ENCODE measurements around the gene DHRS2.
"Not testable (repeated sequence)": the region's sequence is repeated elsewhere in the genome, so short reads cannot be mapped to it uniquely, and the experiment has no call there.

Gene DHRS2

DNA sequence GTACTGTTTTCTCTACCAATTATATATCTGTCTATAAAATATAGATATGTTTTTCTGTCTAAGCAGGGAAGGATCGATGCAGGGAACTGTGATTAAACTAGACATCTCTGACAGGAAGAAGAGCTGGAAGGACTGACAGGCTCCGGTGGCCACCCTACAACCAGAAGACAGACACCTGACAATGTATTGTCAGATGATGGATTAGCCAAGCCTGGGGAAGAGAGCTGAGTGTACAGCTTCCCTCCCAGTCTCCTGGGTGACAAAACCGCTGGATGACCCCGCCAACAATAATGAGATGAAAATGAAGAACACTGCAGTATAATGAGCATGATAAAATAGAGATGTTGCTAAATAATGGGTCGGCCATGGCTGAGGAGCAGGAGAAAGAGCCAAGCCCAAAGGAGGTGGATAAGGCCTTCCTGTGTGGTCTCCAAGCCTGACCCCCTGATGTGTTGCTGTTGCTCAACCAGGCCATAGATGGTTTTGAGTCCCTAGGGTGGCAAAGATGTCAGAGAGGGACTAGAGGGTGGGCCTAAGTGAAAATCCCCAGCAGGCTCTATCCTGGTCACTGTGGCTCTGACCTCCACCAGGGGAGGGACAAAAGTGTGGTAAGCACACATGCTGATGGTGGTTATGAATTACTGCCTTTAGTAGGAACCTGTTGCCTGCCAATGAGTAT is 28.2 kb downstream of the DHRS2 start:
- Mint-ChIP-seq H3K27me3 (ENCODE audit: low read depth) (no peaks in the 10 kb centered on the region), H3K9me3 (no peaks in the 10 kb centered on the region), H3K36me3 (ENCODE audit: low read depth) (no peaks in the 10 kb centered on the region), H3K4me1 (ENCODE audit: low read depth) (no peaks in the 10 kb centered on the region), H3K4me3 (no peak overlapping the region), H3K27ac (no peak overlapping the region)

DNA sequence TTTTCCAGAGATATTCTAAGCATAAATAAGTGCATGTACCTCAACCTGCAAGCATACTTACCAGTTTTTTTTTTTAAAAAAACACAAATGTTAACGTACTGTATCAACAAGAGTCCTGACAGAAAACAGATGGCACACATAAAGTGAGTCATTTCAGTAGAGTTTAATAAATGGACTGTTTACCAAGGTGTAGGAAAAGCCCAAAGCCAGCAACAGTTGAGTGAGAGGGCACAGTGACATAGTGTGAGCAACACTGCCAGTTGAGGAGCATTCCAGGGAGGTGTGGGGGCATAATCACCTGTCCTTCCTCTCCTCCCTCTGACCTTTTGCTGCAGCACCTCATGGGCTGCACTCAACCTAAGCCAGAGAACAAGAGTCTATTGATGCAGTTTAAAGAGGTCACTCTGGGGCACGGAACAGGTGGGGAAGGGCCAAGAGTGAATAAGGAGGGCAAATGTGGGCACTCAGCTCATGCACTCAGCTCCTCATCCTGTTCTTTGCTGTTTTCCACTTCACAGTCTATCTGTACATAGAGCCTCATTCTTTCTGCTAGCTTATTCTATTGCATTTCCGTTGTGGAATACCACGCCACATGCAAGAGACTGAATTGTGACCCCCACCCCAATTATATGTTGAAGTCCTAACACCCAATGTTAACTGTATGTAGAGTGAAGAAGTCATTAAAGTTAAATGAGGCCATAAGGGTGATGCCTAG is 29.3 kb downstream of the DHRS2 start:
- H3K27me3 Mint-ChIP-seq (ENCODE audit: low read depth): no peaks in the 10 kb centered on the region
- no peaks in the 10 kb centered on the region for H3K4me1 Mint-ChIP-seq (ENCODE audit: low read depth)
- no peak overlapping the region for H3K27ac Mint-ChIP-seq

DNA sequence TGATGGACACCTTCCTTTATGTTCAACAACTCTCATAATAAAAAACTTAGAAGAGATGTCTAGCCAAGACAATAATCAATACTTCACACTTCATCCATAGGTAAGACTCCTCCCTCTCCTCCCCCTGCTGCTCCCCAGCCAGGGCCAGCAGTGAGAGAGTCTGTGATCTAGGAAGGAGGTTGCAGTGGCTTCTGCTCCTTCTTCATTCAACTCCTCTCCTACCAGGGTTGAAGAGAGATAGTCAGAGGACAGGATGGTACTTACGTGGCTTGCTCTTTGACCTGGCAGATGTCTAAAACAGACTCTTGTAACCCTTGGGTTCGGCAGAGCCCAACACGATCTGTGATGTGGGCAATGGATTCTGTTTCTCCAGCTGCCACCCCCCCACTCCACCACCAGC is 31.0 kb downstream of the DHRS2 start:
- Mint-ChIP-seq H3K27ac (no peak overlapping the region), H3K4me3 (no peak overlapping the region), H3K27me3 (ENCODE audit: low read depth) (no peaks in the 10 kb centered on the region), H3K9me3 (no peaks in the 10 kb centered on the region), H3K4me1 (ENCODE audit: low read depth) (no peaks in the 10 kb centered on the region), H3K36me3 (ENCODE audit: low read depth) (no peaks in the 10 kb centered on the region)

More for the DNA sequence above, 29.3 kb downstream of the DHRS2 start:
- H3K4me3 Mint-ChIP-seq: no peak overlapping the region
- no peaks in the 10 kb centered on the region for H3K36me3 Mint-ChIP-seq (ENCODE audit: low read depth)
- H3K9me3 Mint-ChIP-seq: no peaks in the 10 kb centered on the region

DNA sequence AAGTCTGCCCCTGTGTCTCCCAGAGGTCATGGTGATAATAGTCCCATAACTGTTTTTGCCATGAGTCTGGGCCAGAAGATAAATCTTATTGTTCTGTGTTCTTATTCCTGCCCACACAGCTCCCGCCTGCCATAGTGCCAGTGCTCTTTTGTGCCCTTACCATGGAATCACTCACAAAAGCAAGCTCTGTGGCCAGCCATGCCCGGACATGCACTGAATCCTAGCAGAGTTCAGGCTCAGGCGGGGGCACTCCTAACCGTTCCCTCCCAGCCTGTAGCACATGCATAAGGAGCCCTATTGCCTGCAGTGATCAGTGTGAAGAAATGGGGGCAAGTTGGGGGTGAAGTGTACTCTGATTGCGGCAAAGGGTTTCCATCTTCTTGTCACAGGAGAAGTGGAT is 33.3 kb downstream of the DHRS2 start:
- Mint-ChIP-seq H3K27ac (no peak overlapping the region), H3K4me3 (no peak overlapping the region), H3K36me3 (ENCODE audit: low read depth) (no peaks in the 10 kb centered on the region), H3K27me3 (ENCODE audit: low read depth) (no peaks in the 10 kb centered on the region), H3K9me3 (no peaks in the 10 kb centered on the region), H3K4me1 (ENCODE audit: low read depth) (no peaks in the 10 kb centered on the region)

DNA sequence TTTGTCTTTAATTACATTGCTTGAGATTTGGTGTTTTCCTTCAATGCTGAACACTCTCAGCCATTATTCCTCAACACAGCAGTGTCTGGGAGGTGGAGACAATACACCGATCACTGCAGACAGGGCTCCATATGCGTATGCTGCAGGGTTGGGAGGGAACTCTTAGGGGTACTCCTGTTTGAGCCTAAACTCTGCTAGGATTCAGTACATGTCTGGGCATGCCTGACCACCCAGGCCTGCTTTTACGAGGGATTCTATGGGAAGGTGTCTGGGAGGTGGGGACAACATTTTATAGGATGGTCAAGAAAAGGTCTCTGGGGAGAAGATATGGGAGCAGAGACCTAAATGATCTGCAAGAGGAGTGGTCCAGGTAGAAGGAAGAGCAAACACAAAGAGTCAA is 34.3 kb downstream of the DHRS2 start:
- H3K27me3 Mint-ChIP-seq (ENCODE audit: low read depth): no peaks in the 10 kb centered on the region
- H3K4me1 Mint-ChIP-seq (ENCODE audit: low read depth): no peaks in the 10 kb centered on the region
- no peaks in the 10 kb centered on the region for H3K36me3 Mint-ChIP-seq (ENCODE audit: low read depth)
- no peaks in the 10 kb centered on the region for H3K9me3 Mint-ChIP-seq
- no peak overlapping the region for H3K4me3 Mint-ChIP-seq
- H3K27ac Mint-ChIP-seq: no peak overlapping the region

DNA sequence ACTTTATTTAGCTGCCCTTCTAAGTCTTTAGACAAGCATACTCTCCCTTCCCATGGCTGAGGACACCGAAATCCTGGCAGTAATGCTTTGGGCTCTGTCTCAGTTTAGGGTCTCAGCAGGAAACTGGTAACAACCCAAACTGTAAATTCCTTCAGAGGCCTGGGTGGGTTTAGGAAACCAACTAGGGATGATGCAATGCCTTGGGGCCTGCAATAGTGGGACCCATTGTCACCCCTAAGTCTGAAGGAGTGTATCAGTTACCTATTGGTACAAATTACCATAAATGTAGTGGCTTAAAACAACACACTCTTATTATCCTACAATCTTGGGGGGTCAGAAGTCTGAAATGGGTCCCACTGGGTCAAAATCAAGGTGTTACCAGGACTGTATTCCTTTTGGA is 36.0 kb downstream of the DHRS2 start:
- Mint-ChIP-seq H3K9me3 (no peaks in the 10 kb centered on the region), H3K27ac (no peak overlapping the region), H3K4me3 (no peak overlapping the region)

DNA sequence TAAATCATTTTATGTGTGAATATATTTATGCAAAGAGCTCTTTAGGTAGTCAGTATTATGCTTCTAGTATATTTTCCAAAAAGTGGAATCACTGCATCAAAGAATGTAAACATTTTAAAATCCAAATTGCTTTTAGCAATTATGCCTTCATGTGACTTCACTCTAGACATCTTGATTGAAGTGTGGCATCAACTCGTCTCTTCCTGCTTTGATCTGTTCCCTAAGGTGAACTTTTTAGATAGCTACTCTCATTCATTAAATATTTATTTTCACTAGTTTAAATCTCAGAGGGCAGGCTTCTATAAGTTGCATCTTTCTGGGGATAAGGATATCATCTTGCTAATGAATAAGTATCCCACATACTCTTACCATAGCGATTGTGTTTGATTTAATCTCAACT is 39.2 kb downstream of the DHRS2 start:
- no peaks in the 10 kb centered on the region for H3K4me1 Mint-ChIP-seq (ENCODE audit: low read depth)
- H3K27ac Mint-ChIP-seq: no peak overlapping the region

More for the DNA sequence above, 36.0 kb downstream of the DHRS2 start:
- Mint-ChIP-seq H3K27me3 (ENCODE audit: low read depth) (peaks cover 7% of the 10 kb centered on the region), H3K4me1 (ENCODE audit: low read depth) (no peaks in the 10 kb centered on the region), H3K36me3 (ENCODE audit: low read depth) (no peaks in the 10 kb centered on the region)

DNA sequence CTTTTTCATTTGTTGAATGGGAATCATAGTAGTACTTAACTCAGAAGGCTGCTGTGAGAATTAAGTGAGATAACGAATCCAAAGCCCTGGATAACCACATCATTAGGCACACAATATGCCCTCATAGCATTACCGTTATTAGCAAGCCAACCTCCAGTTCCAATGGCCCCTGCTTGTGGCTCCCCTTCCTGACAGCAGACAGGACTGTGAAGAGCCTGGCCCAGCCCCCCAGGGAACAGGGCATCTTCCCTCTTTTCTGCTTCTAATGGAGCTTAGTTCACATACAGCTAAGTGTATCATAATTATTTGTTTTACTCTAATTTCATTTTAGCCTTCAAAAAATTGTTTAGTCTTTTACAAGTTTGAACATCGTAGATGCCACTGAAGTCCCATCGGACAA is 39.7 kb downstream of the DHRS2 start:
- H3K9me3 Mint-ChIP-seq: no peaks in the 10 kb centered on the region

More for the DNA sequence above, 39.2 kb downstream of the DHRS2 start:
- Mint-ChIP-seq H3K9me3 (no peaks in the 10 kb centered on the region), H3K4me3 (no peak overlapping the region), H3K27me3 (ENCODE audit: low read depth) (peaks cover 15% of the 10 kb centered on the region), H3K36me3 (ENCODE audit: low read depth) (no peaks in the 10 kb centered on the region)

DNA sequence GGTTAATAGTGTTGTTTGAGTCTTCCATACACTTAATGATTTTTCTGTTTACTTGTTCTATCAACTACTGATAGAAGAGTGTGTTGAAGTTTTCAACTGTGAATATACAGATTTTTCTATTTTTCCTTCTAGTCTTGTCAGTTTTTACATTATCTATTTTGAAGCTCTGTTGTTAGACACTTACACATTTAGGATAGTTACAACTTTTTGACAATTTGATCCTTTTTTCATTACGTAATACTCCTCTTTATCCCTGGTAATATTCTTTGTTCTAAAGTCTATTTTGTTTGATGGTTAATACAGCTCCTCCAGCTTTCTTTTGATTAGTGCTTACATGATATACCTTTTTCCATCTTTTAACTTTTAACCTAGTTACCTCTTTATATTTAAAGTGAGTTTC is 45.2 kb downstream of the DHRS2 start:
- Mint-ChIP-seq H3K27me3 (ENCODE audit: low read depth) (peaks cover 12% of the 10 kb centered on the region), H3K36me3 (ENCODE audit: low read depth) (no peaks in the 10 kb centered on the region), H3K4me3 (no peak overlapping the region), H3K4me1 (ENCODE audit: low read depth) (no peaks in the 10 kb centered on the region), H3K9me3 (no peaks in the 10 kb centered on the region), H3K27ac (no peak overlapping the region)

More for the DNA sequence above, 39.7 kb downstream of the DHRS2 start:
- H3K4me1 Mint-ChIP-seq (ENCODE audit: low read depth): no peaks in the 10 kb centered on the region
- peaks cover 15% of the 10 kb centered on the region for H3K27me3 Mint-ChIP-seq (ENCODE audit: low read depth)
- H3K27ac Mint-ChIP-seq: no peak overlapping the region
- no peak overlapping the region for H3K4me3 Mint-ChIP-seq
- no peaks in the 10 kb centered on the region for H3K36me3 Mint-ChIP-seq (ENCODE audit: low read depth)

DNA sequence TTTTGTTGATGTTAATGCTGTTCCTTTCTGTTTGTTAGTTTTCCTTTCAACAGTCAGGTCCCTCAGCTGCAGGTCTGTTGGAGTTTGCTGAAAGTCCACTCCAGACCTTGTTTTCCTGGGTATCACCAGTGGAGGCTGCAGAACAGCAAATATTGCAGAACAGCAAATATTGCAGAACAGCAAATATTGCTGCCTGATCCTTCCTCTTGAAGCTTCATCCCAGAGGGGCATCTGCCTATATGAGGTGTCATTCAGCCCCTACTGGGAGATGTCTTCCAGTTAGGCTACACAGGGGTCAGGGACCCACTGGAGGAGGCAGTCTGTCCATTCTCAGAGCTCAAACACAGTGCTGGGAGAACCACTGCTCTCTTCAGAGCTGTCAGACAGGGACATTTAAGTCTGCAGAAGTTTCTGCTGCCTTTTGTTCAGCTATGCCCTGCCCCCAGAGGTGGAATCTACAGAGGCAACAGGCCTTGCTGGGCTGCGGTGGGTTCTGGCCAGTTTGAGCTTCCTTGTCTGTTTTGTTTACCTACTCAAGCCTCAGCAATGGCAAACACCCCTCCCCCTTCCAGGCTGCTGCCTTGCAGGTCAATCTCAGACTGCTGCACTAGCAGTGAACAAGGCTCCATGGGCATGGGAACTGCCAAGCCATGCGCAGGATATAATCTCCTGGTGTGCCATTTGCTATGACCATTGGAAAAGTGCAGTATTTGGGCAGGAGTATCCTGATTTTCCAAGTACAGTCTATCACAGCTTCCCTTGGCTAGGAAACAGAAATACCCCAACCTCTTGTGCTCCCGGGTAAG is 53.7 kb downstream of the DHRS2 start:
- not testable (repeated sequence) for H3K4me1 Mint-ChIP-seq (ENCODE audit: low read depth); H3K36me3 Mint-ChIP-seq (ENCODE audit: low read depth); H3K27ac Mint-ChIP-seq; H3K9me3 Mint-ChIP-seq; H3K4me3 Mint-ChIP-seq
- peaks cover 10% of the 10 kb centered on the region for H3K27me3 Mint-ChIP-seq (ENCODE audit: low read depth)

DNA sequence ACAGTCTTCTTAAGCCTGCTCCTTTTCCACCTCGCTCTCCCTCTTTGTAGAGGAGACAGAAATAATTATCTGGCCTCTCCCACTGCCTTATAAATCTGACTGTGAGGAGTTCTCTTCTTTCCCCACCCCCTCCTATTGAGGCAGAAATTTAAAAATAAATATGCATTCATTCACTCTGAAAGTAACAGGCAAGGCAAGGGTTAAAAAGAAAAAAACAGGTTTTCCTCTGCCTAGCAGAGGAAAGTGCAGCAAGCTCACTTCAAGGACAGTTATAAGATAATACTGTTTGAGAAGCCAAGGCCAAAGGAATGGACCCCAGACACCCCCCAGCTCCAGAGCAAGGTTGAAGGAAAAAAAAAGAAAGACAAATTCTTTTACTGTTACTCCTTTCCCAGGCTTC is 56.3 kb downstream of the DHRS2 start:
- H3K27ac Mint-ChIP-seq: no peak overlapping the region
- no peak overlapping the region for H3K4me3 Mint-ChIP-seq
- peaks cover 11% of the 10 kb centered on the region for H3K27me3 Mint-ChIP-seq (ENCODE audit: low read depth)
- H3K36me3 Mint-ChIP-seq (ENCODE audit: low read depth): no peaks in the 10 kb centered on the region
- no peaks in the 10 kb centered on the region for H3K4me1 Mint-ChIP-seq (ENCODE audit: low read depth)
- H3K9me3 Mint-ChIP-seq: no peaks in the 10 kb centered on the region

DNA sequence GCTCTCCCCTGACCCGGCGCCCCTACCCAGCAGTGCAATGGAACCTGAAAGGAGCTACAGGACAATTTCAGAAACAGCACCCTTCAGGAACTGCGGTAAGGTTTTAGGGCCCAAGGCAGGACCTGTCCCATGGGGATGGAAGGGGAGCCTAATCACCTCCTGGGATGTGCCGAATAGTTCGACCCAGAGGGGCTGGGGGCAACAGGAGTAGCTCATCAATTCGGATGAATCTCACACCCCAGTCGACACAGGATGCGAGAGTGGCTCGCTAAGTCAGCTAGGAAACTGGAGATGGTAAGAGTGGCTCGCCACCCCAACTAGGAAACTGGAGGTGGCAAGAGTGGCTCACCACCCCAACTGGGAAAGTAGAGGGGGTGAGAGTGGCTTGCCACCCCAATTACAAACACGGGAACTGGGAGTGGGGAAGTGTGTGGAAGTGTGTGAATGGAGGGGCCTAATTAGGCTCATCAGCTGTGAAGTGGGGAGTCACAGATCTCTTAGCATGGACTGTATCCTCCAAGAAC is 57.1 kb downstream of the DHRS2 start:
- H3K4me3 Mint-ChIP-seq: no peak overlapping the region
- no peaks in the 10 kb centered on the region for H3K4me1 Mint-ChIP-seq (ENCODE audit: low read depth)
- no peaks in the 10 kb centered on the region for H3K9me3 Mint-ChIP-seq
- no peak overlapping the region for H3K27ac Mint-ChIP-seq
- H3K27me3 Mint-ChIP-seq (ENCODE audit: low read depth): peaks cover 14% of the 10 kb centered on the region
- no peaks in the 10 kb centered on the region for H3K36me3 Mint-ChIP-seq (ENCODE audit: low read depth)

DNA sequence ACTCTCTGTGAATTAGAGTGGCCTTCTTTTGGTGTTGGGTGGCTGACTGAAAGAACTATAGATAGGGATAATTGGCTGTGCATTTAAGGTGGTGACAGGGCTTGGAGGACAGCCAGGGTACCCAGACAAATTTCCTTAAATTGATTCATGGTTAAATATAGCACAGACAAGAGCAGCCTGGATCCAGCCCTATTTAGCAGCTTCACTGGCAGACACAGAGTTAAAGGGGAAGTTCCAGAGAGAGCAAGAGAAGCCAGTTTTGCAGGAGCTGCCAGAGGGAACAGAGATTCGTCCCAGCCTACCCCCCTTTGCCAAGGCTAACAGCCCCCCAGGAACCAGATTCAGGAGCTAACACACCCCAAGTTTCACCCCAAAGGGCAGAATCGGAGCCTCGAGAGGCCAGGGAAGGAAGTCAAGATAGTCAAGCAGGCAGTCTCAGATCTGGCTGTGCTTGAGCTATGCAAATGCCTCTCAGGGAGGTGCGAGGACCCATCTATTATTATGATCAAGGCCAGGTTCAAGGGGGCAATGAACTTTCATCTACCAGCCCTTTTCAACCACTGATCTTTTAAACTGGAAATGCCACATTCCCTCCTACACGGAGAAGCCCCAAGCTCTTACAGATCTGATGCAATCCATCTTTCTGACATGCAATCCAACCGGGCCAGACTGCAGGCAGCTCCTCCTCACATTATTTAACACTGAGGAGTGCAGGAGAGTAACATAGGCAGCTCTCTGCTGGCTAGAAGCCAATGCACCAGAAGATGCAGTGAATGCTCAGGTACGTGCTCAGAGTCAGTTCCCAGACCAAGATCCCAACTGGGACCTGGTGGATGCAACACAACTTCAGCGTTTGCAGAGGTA is 58.2 kb downstream of the DHRS2 start:
- Mint-ChIP-seq H3K27ac (no peak overlapping the region), H3K27me3 (ENCODE audit: low read depth) (peaks cover 10% of the 10 kb centered on the region), H3K36me3 (ENCODE audit: low read depth) (no peaks in the 10 kb centered on the region), H3K4me3 (no peak overlapping the region), H3K4me1 (ENCODE audit: low read depth) (no peaks in the 10 kb centered on the region), H3K9me3 (no peaks in the 10 kb centered on the region)
